ENCODE measurements around the gene MYRF.

Gene MYRF

GRCh38 chr11:61781585-61781984, 29.1 kb downstream of the MYRF start:
- no peak overlapping the region for H3K27ac ChIP-seq (ENCODE audit: extremely low read depth, low read depth, low read length)
- ChIA-PET POLR2A (no interaction called here), CTCF (interaction anchor here (1.3 to 2.9 kb wide), 3 partner anchors 10 to 34 kb away, joined by 4 to 10 read pairs (median 6); no protein-coding TSS in a partner anchor)
- no peak overlapping the region for H3K4me3 ChIP-seq (ENCODE audit: low read depth, low read length)
- TF ChIP-seq ZBTB17 (tag by site-specific recombination; IDR thresholded peaks at IDR 0.05) (peak; percentile 56), ZBTB11 (tag by site-specific recombination; conservative IDR thresholded peaks at IDR 0.05; ENCODE audit: low read depth) (no peak)
- peaks cover 0 to 48% of the 10 kb centered on the region in 2 experiments; a peak in 1 of 3 replicates for H3K36me3 ChIP-seq (ENCODE audit: control insufficient read depth in 2 of 2, insufficient read depth in 1 of 2, low read length in 2 of 2)
- H3K4me1 ChIP-seq (ENCODE audit: control insufficient read depth, insufficient read depth, low read length): no peaks in the 10 kb centered on the region
- no peaks in the 10 kb centered on the region for H3K9me3 ChIP-seq (ENCODE audit: control insufficient read depth, insufficient read depth, low read depth, low read length)

DNA sequence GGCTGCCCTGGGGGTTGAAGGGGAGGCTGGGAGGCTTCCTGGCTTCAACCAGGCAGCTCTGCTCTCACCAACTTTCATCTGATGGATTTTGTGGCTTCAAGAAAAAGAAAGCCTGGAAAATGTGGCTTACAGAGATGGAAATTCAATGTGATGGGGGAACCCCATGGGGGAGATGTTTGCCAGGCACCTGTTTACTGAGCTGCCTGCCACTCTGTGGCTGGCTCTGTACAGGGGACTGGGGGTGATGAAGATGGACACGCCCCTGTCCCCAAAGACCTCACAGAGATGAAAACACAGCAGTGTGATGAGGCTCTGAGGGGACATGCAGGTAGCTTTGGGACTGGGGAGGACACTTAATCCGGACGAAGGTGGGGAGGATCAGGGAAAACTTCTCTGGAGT, 29.9 kb downstream of the MYRF start:
- CTCF ChIA-PET: interaction anchor here (1.0 to 1.8 kb wide), 3 partner anchors 9 to 325 kb away, joined by 3 to 6 read pairs (median 4); no protein-coding TSS in a partner anchor
- Histone ChIP-seq H3K27ac (ENCODE audit: extremely low read depth, low read depth, low read length) (no peak overlapping the region), H3K9me3 (ENCODE audit: control insufficient read depth, insufficient read depth, low read depth, low read length) (no peaks in the 10 kb centered on the region), H3K36me3 (ENCODE audit: control insufficient read depth in 2 of 2, insufficient read depth in 1 of 2, low read length in 2 of 2) (peaks cover 0 to 56% of the 10 kb centered on the region in 2 experiments; a peak in 1 of 3 replicates), H3K4me3 (ENCODE audit: low read depth, low read length) (no peak overlapping the region), H3K4me1 (ENCODE audit: control insufficient read depth, insufficient read depth, low read length) (no peaks in the 10 kb centered on the region)
- TF ChIP-seq, protein P1, sequence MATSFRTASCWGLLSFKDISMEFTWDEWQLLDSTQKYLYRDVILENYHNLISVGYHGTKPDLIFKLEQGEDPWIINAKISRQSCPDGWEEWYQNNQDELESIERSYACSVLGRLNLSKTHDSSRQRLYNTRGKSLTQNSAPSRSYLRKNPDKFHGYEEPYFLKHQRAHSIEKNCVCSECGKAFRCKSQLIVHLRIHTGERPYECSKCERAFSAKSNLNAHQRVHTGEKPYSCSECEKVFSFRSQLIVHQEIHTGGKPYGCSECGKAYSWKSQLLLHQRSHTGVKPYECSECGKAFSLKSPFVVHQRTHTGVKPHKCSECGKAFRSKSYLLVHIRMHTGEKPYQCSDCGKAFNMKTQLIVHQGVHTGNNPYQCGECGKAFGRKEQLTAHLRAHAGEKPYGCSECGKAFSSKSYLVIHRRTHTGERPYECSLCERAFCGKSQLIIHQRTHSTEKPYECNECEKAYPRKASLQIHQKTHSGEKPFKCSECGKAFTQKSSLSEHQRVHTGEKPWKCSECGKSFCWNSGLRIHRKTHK (tag by site-specific recombination; IDR thresholded peaks at IDR 0.05): no peak
- no peak for TF ChIP-seq REPIN1 (tag by site-specific recombination; IDR thresholded peaks at IDR 0.05; ENCODE audit: low read depth)
- TF ChIP-seq ZNF112 (tag by site-specific recombination; IDR thresholded peaks at IDR 0.05): no peak
- TF ChIP-seq SP7 (tag by site-specific recombination; IDR thresholded peaks at IDR 0.05): no peak
- TF ChIP-seq KLF7 (tag by site-specific recombination; IDR thresholded peaks at IDR 0.05; ENCODE audit: borderline replicate concordance): no peak
- no peak for TF ChIP-seq ZNF416 (tag by site-specific recombination; IDR thresholded peaks at IDR 0.05)
- no peak for TF ChIP-seq ZNF585B (tag by site-specific recombination; IDR thresholded peaks at IDR 0.05)
- no peak for TF ChIP-seq ZNF529 (tag by site-specific recombination; IDR thresholded peaks at IDR 0.05; ENCODE audit: insufficient replicate concordance)
- TF ChIP-seq ZNF423 (tag by site-specific recombination; IDR thresholded peaks at IDR 0.05): no peak
- no peak for TF ChIP-seq MZF1 (tag by site-specific recombination; IDR thresholded peaks at IDR 0.05; ENCODE audit: borderline replicate concordance)
- TF ChIP-seq ZSCAN16 (tag by site-specific recombination; IDR thresholded peaks at IDR 0.05): no peak
- TF ChIP-seq ZNF146 (tag by site-specific recombination; IDR thresholded peaks at IDR 0.05): no peak
- no peak for TF ChIP-seq ZNF558 (tag by site-specific recombination; IDR thresholded peaks at IDR 0.05)
- TF ChIP-seq ZNF341 (tag by site-specific recombination; IDR thresholded peaks at IDR 0.05; ENCODE audit: low read depth): no peak
- no peak for TF ChIP-seq ZNF561 (tag by site-specific recombination; IDR thresholded peaks at IDR 0.05; ENCODE audit: borderline replicate concordance)
- TF ChIP-seq ZNF837 (tag by site-specific recombination; IDR thresholded peaks at IDR 0.05): no peak
- TF ChIP-seq ZNF202 (tag by site-specific recombination; IDR thresholded peaks at IDR 0.05; ENCODE audit: borderline replicate concordance): no peak
- TF ChIP-seq ZNF391 (tag by site-specific recombination; IDR thresholded peaks at IDR 0.05; ENCODE audit: borderline replicate concordance, low read depth): no peak
- POLR2A ChIA-PET: interaction anchor here (0.6 kb wide), 1 partner anchor 15 kb away, joined by 9 read pairs; no protein-coding TSS in a partner anchor
